Neuronal stem cell (in vitro differentiated cells): ENCODE measurements around the gene FAM24B. TPM values are rescaled to one million over a fixed set of nuclear protein-coding genes. Genes with fewer than 3 reads are reported as not detected.

Experiments used
- DNase-seq: peaks from one replicate; pipeline ENCODE4 v3.0.0-alpha.2; 2013; ENCODE audit warnings: low spot score
- H2AFZ ChIP-seq: one replicate; pipeline ENCODE4 v1.6.1; 2013; ENCODE audit warnings: mild to moderate bottlenecking, low read length, inconsistent platforms
- H2AK5ac ChIP-seq: 2 replicates; pipeline ENCODE4 v1.6.1; 2013; ENCODE audit warnings: low read depth, mild to moderate bottlenecking, inconsistent platforms, low read length, moderate library complexity, mixed read lengths
- H2BK120ac ChIP-seq: 2 replicates; pipeline ENCODE4 v1.6.1; 2013; ENCODE audit warnings: low read depth, mild to moderate bottlenecking, inconsistent platforms, low read length, moderate library complexity, mixed read lengths
- H2BK12ac ChIP-seq: one replicate; pipeline ENCODE4 v1.6.1; 2013; ENCODE audit warnings: low read length, inconsistent platforms
- H2BK15ac ChIP-seq: 2 replicates; pipeline ENCODE4 v1.6.1; 2013; ENCODE audit warnings: mild to moderate bottlenecking, low read length, inconsistent platforms, mixed read lengths
- H2BK5ac ChIP-seq: one replicate; pipeline ENCODE4 v1.6.1; 2013; ENCODE audit warnings: inconsistent platforms, mild to moderate bottlenecking, low read length, moderate library complexity
- H3K14ac ChIP-seq: one replicate; pipeline ENCODE4 v1.6.1; 2013; ENCODE audit warnings: low read length, inconsistent platforms
- H3K18ac ChIP-seq: 2 replicates; pipeline ENCODE4 v1.6.1; 2013; ENCODE audit warnings: low read length, inconsistent platforms
- H3K23ac ChIP-seq: 2 replicates; pipeline ENCODE4 v1.6.1; 2013; ENCODE audit warnings: low read depth, mild to moderate bottlenecking, mixed read lengths, low read length, inconsistent platforms; ENCODE audit not compliant: poor library complexity
- H3K27ac ChIP-seq: replicated peaks from 3 replicates; pipeline ENCODE4 v1.5.1; 2013; ENCODE audit warnings: low read length, inconsistent platforms
- H3K27me3 ChIP-seq, 3 experiments: 2 replicates each; pipeline ENCODE4 v1.6.1; 2013; ENCODE audit warnings: low read length in 3 of 3, mild to moderate bottlenecking in 2 of 3, inconsistent platforms in 1 of 3, low read depth in 1 of 3, mixed read lengths in 1 of 3, moderate library complexity in 1 of 3; ENCODE audit not compliant: control insufficient read depth in 3 of 3, insufficient read depth in 3 of 3
- H3K36me3 ChIP-seq, 2 donors: replicated peaks in 1 of 2; 2 replicates each; pipeline ENCODE4 v1.6.1; 2013; ENCODE audit warnings: low read length in 2 of 2; ENCODE audit not compliant: control insufficient read depth in 2 of 2, insufficient read depth in 2 of 2
- H3K4ac ChIP-seq: 2 replicates; pipeline ENCODE4 v1.6.1; 2013; ENCODE audit warnings: inconsistent platforms, mild to moderate bottlenecking, low read length, moderate library complexity
- H3K4me1 ChIP-seq, 2 donors: 1 replicate in 1 of 2; 2 replicates in 1 of 2; pipeline ENCODE4 v1.6.1; 2013; ENCODE audit warnings: low read length in 2 of 2, low read depth in 1 of 2; ENCODE audit not compliant: control insufficient read depth in 2 of 2, insufficient read depth in 1 of 2
- H3K4me2 ChIP-seq: one replicate; pipeline ENCODE4 v1.6.1; 2013; ENCODE audit warnings: mild to moderate bottlenecking, low read length, inconsistent platforms; ENCODE audit not compliant: insufficient read depth, poor library complexity, severe bottlenecking
- H3K4me3 ChIP-seq, 2 donors: 2 replicates each; pipeline ENCODE4 v1.5.1; 2013; ENCODE audit warnings: low read length in 2 of 2, mild to moderate bottlenecking in 2 of 2, inconsistent platforms in 1 of 2, moderate library complexity in 1 of 2
- H3K79me1 ChIP-seq: one replicate; pipeline ENCODE4 v1.6.1; 2013; ENCODE audit warnings: low read depth, mild to moderate bottlenecking, inconsistent platforms, low read length, moderate library complexity
- H3K9ac ChIP-seq: one replicate; pipeline ENCODE4 v1.6.1; 2013; ENCODE audit warnings: mild to moderate bottlenecking, low read depth, low read length, inconsistent platforms; ENCODE audit not compliant: poor library complexity
- H3K9me3 ChIP-seq, 2 donors: replicated peaks in 1 of 2; 2 replicates each; pipeline versions ENCODE3 to v1.6.1; 2013; ENCODE audit warnings: low read length in 2 of 2, mild to moderate bottlenecking in 2 of 2, inconsistent platforms in 1 of 2, low read depth in 1 of 2, mixed read lengths in 1 of 2, moderate library complexity in 1 of 2; ENCODE audit not compliant: control insufficient read depth in 2 of 2, insufficient read depth in 1 of 2
- H4K8ac ChIP-seq: one replicate; pipeline ENCODE4 v1.6.1; 2013; ENCODE audit warnings: low read depth, mild to moderate bottlenecking, inconsistent platforms, low read length, moderate library complexity
- H4K91ac ChIP-seq: one replicate; pipeline ENCODE4 v1.6.1; 2013; ENCODE audit warnings: low read length, low read depth, mild to moderate bottlenecking, inconsistent platforms; ENCODE audit not compliant: poor library complexity
- WGBS, 2 donors: extraction: QIAGEN DNeasy Blood & Tissue Kit; methylation state at CpG; one replicate each; pipeline ENCODE4 v1.1.7; 2013; ENCODE audit warnings: missing lambda C conversion rate in 2 of 2, mixed read lengths in 1 of 2; ENCODE audit not compliant: insufficient read length in 2 of 2, insufficient replicate concordance in 1 of 2; ENCODE audit errors: extremely low coverage in 2 of 2; 5-methylcytosine and 5-hydroxymethylcytosine counted together
- polyA plus RNA-seq, 2 experiments: library from polyadenylated mRNA; stranded (reverse); fragments of 200-250 nt; gene quantifications; one replicate each; pipeline ENCODE4 v1.2.3, GENCODE V29; 2013

FAM24B gene, protein sequence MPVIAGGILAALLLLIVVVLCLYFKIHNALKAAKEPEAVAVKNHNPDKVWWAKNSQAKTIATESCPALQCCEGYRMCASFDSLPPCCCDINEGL
- 1.5 TPM for polyA plus RNA-seq (2013, experiment 1 of 2)
- 1.2 TPM for polyA plus RNA-seq (2013, experiment 2 of 2)

DNA sequence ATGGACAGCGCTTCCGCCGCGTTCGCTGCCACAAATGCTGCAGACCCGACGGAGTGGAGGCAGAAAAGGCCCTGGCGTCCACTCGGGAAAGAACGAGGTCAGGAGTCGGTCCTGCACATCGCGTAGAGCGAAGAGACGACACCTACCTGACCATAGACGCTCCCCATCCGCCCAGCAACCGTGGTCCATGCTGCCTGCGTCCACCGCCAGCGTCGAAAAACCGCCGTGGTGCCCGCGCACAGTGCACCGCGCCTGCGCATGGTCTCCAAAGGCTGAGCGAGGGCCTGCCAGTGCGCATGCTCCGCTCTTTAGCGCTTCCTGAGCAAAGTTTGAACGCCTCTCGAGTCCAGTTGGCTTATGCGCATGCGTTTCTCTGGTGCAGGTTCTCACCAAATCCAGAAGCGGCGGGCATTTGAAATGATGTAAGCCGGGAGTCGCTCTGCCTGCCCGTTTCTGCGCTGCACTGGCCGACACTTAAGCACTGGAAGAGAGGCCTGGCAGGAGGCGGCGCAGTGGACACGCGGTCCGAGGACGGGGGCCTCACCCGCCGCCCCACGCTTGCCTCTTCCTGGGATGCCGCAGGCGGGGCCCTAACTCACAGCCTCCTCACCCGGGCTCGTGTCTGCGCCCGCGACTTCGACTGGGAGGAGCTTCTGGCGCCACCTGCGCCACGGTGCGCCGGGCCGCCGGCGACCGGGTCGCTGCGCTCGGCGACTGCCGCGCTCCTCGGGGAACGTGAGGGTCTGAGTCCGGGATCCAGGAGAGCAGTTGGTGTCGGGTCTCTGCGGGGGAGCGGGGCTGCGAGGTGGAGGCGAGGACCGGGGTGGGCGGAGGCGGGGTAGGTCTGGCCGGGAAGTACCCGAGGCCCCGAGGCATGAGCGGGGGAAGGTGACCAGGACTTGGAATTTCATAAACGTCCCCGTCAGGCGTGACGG, at the start of gene FAM24B:
TSS of gene FAM24B (minus strand) at position 243 of the 935 bp plus-strand sequence. CDS start 29,066 bp downstream, outside the sequence.
- H3K4me2 ChIP-seq, result no peak within 1 kb of the TSS
- peaks cover 0 to 3% of the 10 kb centered on the region in 2 donors for H3K9me3 ChIP-seq
- H2BK5ac ChIP-seq, result peak within 1 kb of the TSS; percentile 1
- no peak within 1 kb of the TSS for H3K14ac ChIP-seq
- peak within 1 kb of the TSS; percentile 80 for H2BK12ac ChIP-seq
- H2AK5ac ChIP-seq, result peak within 1 kb of the TSS; percentile 48
- no peak within 1 kb of the TSS for H3K9ac ChIP-seq
- H3K79me1 ChIP-seq, result no peaks in the 10 kb centered on the region
- H2BK120ac ChIP-seq, result peak within 1 kb of the TSS; percentile 22
- peak within 1 kb of the TSS; percentile 33 for H2BK15ac ChIP-seq
- peak; percentile 68 for DNase-seq
- H3K27ac ChIP-seq, result peak within 1 kb of the TSS; percentile 26
- H3K4ac ChIP-seq, result no peak within 1 kb of the TSS
- no peaks in the 10 kb centered on the region for H3K36me3 ChIP-seq
- no peak within 1 kb of the TSS for H4K91ac ChIP-seq
- no CpG with 5 or more reads among the region's 95 CpGs for WGBS, 2 donors
- H4K8ac ChIP-seq, result no peak within 1 kb of the TSS
- H3K27me3 ChIP-seq, result peaks cover 0 to 4% (median 0%) of the 10 kb centered on the region in 3 experiments
- peaks cover 12 to 14% of the 10 kb centered on the region in 2 donors for H3K4me1 ChIP-seq
- H3K4me3 ChIP-seq, result peak within 1 kb of the TSS in 1 of 2 donors; percentile 72
- H3K23ac ChIP-seq, result peak within 1 kb of the TSS; percentile 77
- H3K18ac ChIP-seq, result peak within 1 kb of the TSS; percentile 84
- no peak within 1 kb of the TSS for H2AFZ ChIP-seq

DNA sequence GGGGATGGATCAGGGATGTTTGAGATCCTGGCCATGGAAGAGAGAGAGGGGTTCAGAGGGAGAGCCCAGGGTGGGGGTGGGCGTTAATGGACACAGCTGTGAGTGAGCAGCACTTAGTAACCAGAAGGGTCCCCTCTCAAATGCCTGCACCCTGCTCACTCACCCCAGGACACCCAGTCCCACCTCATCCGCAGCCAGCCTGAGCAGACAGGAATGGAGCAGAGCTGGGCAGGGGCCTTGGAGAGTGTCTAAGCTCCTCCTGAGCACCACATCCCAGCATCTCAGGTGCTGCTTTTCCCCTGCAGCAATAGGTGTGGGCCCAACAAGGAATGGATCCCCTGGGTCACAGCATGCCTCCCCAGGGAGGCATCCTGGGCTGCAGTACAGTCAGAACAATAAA, 36.3 kb upstream of the FAM24B start:
- no peak overlapping the region for H2BK120ac ChIP-seq
- no peak overlapping the region for H2BK15ac ChIP-seq
- peak overlapping the region; percentile 48 for H4K8ac ChIP-seq
- H3K9ac ChIP-seq, result no peak overlapping the region
- H2AFZ ChIP-seq, result no peak overlapping the region
- no peaks in the 10 kb centered on the region for H3K79me1 ChIP-seq
- H3K18ac ChIP-seq, result peak overlapping the region; percentile 22
- H3K4me3 ChIP-seq, result peak overlapping the region in 1 of 2 donors; percentile 20
- no peaks in the 10 kb centered on the region for H3K27me3 ChIP-seq
- H3K14ac ChIP-seq, result peak overlapping the region; percentile 66
- no CpG with 5 or more reads among the region's 2 CpGs for WGBS, 2 donors
- no peak overlapping the region for H2BK12ac ChIP-seq
- DNase-seq, result no peak
- H3K4ac ChIP-seq, result no peak overlapping the region
- no peak overlapping the region for H3K23ac ChIP-seq
- H3K9me3 ChIP-seq, result no peaks in the 10 kb centered on the region
- H2BK5ac ChIP-seq, result no peak overlapping the region
- no peaks in the 10 kb centered on the region for H3K4me1 ChIP-seq
- H2AK5ac ChIP-seq, result no peak overlapping the region
- no peaks in the 10 kb centered on the region for H3K36me3 ChIP-seq
- H4K91ac ChIP-seq, result no peak overlapping the region
- no peak overlapping the region for H3K4me2 ChIP-seq
- H3K27ac ChIP-seq, result no peak overlapping the region

DNA sequence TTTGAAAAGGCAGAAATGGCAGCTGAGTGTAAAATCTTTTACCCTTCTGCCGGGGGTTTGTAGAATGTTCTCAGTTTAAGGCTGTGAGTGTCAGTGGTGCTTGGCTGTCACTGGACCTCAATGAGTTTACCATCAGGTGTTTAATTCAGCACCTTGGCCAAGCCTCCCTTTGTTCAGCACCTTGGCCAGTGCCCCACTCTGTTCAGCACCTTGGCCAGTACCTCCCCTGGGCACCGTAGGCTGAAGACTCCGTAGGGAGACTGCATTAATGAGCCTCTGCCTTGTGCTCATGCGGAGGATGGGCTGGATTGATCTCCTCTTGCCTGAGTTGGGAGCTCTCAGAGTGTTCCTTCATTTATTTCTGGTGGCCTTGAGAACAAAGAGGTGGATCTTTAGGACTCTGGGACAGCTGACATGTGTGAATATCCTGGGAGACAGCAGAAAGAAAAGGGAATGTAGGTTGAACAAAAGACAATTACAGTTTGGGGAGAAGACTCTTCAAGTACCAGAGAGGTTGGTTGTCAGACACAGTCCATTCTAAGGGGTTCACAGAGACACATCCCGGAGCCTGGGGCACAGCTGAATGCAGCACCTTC, 32.6 kb upstream of the FAM24B start:
- Histone ChIP-seq H3K14ac (no peak overlapping the region), H2BK120ac (no peak overlapping the region), H3K36me3 (no peaks in the 10 kb centered on the region), H2BK15ac (no peak overlapping the region), H3K18ac (no peak overlapping the region), H3K4me3 (no peak overlapping the region), H2AFZ (no peak overlapping the region), H3K4me1 (no peaks in the 10 kb centered on the region), H2BK12ac (no peak overlapping the region), H3K4ac (no peak overlapping the region), H3K79me1 (no peaks in the 10 kb centered on the region), H3K9me3 (peaks cover 0 to 2% of the 10 kb centered on the region in 2 donors), H3K23ac (no peak overlapping the region), H3K27ac (no peak overlapping the region), H3K9ac (no peak overlapping the region), H2AK5ac (no peak overlapping the region), H2BK5ac (no peak overlapping the region), H3K4me2 (no peak overlapping the region), H4K91ac (no peak overlapping the region), H4K8ac (no peak overlapping the region), H3K27me3 (no peaks in the 10 kb centered on the region)
- no CpG with 5 or more reads among the region's 5 CpGs for WGBS, 2 donors
- DNase-seq, result peak; percentile 82

DNA sequence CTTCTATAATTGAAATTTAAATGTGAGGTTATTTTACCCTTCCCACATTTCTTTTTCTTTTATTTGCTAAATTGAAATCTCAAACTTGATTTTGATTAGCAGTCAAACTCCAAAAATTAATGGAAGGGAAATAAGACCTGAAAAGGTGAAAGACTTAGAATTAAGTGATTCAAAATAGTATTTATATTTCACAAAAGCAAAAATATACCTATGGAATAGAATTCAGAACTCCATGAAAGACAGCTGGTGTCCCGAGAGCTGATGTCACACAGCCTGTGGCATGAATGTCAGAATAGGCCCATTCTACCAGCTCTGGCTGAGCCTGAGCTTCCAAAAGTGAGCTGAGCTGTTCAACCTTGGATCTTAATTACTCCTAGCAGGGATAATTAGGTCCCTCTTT, 30.9 kb upstream of the FAM24B start, which contains the start of gene FAM24A:
TSS of gene FAM24A (plus strand) at position 301 of the 400 bp plus-strand sequence. CDS start 1,025 bp downstream, outside the sequence.
- Histone ChIP-seq H2BK120ac (no peak within 1 kb of the TSS), H3K4ac (no peak within 1 kb of the TSS), H2BK15ac (no peak within 1 kb of the TSS), H2AFZ (no peak within 1 kb of the TSS), H2BK12ac (no peak within 1 kb of the TSS), H2BK5ac (no peak within 1 kb of the TSS), H3K9me3 (peaks cover 0 to 2% of the 10 kb centered on the region in 2 donors), H3K27me3 (no peaks in the 10 kb centered on the region), H3K18ac (no peak within 1 kb of the TSS), H3K36me3 (no peaks in the 10 kb centered on the region), H2AK5ac (no peak within 1 kb of the TSS), H3K23ac (no peak within 1 kb of the TSS), H3K9ac (no peak within 1 kb of the TSS), H3K4me3 (no peak within 1 kb of the TSS), H3K79me1 (no peaks in the 10 kb centered on the region), H4K8ac (no peak within 1 kb of the TSS), H3K14ac (no peak within 1 kb of the TSS), H3K27ac (no peak within 1 kb of the TSS), H3K4me2 (no peak within 1 kb of the TSS), H3K4me1 (no peaks in the 10 kb centered on the region), H4K91ac (no peak within 1 kb of the TSS)
- DNase-seq, result no peak
- WGBS, 2 donors, result no CpG with 5 or more reads among the region's 1 CpG
